Measurements from ENCODE around the gene CRAT.
A peak's percentile ranks its signal among the peaks of the same experiment; 100 is the strongest.
"Not testable (repeated sequence)": the region's sequence is repeated elsewhere in the genome, so short reads cannot be mapped to it uniquely, and the experiment has no call there.

Gene CRAT

DNA sequence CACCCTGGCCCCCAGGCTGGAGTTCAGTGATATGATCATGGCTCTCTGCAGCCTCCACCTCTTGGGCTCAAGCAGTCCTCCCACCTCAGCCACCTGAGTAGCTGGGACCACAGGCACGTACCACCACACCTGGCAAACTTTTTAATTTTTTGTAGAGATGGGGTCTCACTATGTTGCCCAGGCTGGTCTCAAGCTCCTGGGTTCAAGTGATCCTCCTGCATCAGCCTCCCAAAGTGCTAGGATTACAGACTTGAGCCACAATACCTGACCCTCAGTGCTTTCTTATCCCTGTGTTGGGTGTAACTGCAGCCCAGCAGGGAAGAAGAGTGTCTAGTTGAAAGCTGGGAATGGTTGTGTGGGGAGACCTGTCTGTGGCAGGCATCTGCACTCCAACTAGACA lies 11.5 kb upstream of the CRAT start:
- no peak for DNase-seq (ENCODE audit: low read depth)

DNA sequence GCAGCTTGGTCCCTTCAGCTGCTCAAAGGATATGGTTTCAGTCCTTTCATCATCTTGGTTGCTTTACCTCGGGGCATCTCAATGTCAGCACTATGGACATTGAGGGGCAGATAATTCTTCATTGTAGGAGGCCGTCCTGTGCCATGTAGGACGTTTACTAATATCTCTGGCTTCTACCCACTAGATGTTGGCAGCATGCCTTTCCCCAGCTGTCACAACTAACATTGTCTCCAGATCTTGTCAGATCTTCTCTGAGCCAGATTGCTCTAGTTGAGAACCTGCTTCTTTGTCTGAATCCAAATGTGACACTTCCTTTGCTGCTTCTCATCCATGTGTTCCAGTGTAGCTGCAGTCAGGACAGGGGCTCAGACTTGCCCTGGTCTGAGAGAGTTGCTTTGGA lies 10.9 kb upstream of the CRAT start:
- TF ChIP-seq, protein P1, sequence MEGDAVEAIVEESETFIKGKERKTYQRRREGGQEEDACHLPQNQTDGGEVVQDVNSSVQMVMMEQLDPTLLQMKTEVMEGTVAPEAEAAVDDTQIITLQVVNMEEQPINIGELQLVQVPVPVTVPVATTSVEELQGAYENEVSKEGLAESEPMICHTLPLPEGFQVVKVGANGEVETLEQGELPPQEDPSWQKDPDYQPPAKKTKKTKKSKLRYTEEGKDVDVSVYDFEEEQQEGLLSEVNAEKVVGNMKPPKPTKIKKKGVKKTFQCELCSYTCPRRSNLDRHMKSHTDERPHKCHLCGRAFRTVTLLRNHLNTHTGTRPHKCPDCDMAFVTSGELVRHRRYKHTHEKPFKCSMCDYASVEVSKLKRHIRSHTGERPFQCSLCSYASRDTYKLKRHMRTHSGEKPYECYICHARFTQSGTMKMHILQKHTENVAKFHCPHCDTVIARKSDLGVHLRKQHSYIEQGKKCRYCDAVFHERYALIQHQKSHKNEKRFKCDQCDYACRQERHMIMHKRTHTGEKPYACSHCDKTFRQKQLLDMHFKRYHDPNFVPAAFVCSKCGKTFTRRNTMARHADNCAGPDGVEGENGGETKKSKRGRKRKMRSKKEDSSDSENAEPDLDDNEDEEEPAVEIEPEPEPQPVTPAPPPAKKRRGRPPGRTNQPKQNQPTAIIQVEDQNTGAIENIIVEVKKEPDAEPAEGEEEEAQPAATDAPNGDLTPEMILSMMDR (IDR thresholded peaks at IDR 0.05; ENCODE audit: control insufficient read depth, extremely low read depth, insufficient read depth), result no peak
- DNase-seq (ENCODE audit: low read depth), result no peak
- H3K4me3 ChIP-seq (ENCODE audit: low read depth, low read length), result no peak overlapping the region

More for the DNA sequence above, 11.5 kb upstream of the CRAT start:
- H3K4me3 ChIP-seq (ENCODE audit: low read depth, low read length), result no peak overlapping the region
- TF ChIP-seq, protein P1 (IDR thresholded peaks at IDR 0.05; ENCODE audit: control insufficient read depth, extremely low read depth, insufficient read depth), result no peak

DNA sequence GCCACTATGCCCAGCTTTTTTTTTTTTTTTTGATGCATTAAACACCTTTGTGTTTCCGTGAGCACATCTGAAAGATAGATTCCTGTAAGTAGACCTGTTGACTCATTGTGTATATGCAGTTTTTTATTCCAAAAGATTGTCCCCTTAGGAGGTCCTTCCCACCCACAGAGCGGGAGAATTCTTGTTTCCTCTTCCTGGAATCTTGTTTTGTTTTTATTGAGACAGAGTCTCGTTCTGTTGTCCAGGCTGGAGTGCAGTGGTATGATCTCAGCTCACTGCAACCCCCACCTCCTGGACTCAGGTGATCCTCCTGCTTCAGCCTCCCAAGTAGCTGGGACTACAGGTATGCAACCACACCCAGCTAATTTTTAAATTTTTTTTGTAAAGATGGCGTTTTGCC lies 8.2 kb upstream of the CRAT start:
- no peak overlapping the region for H3K4me3 ChIP-seq (ENCODE audit: low read depth, low read length)
- no peak for DNase-seq (ENCODE audit: low read depth)
- TF ChIP-seq, protein P1 (IDR thresholded peaks at IDR 0.05; ENCODE audit: control insufficient read depth, extremely low read depth, insufficient read depth), result no peak

DNA sequence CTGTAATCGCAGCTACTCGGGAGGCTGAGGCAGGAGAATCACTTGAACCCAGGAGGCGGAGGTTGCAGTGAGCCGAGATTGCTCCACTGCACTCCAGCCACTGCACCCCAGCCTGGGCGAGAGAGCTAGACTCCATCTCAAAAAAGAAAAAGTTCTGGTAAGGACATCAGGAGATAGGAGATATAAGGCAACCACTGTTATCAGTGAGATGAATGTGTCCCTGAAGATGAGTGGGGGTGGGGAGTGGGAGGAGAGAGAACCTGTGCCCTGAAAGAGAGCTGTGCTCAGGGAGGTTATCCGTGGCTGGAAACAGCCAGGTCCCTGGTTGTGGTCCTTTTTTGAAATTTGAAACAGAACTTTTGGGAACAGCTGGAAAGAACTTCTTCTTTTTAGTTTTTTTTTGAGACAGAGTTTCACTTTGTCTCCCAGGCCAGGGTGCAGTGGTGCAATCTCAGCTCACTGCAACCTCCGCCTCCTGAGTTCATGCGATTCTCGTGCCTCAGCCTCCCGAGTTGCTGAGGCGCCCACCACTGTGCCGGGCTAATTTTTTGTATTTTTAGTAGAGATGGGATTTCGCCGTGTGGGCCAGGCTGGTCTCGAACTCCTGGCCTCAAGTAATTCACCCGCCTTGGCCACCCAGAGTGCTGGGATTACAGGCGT lies 3.2 kb upstream of the CRAT start:
- H3K4me3 ChIP-seq (ENCODE audit: low read depth, low read length), result no peak overlapping the region
- no peak for DNase-seq (ENCODE audit: low read depth)
- TF ChIP-seq, protein P1 (IDR thresholded peaks at IDR 0.05; ENCODE audit: control insufficient read depth, extremely low read depth, insufficient read depth), result no peak

DNA sequence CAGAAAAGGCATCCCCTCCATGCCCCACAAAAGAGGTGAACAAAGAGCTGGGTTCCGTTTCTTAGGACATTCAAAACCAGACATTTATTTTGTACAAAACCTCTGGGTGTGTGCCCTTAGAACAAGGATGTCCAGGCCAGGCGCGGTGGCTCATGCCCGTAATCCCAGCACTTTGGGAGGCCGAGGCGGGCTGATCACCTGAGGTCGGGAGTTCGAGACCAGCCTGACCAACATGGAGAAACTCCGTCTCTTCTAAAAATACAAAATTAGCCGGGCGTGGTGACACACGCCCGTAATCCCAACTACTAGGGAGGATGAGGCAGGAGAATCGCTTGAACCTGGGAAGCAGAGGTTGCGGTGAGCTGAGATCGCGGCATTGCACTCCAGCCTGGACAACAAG lies 1.9 kb upstream of the CRAT start:
- not testable (repeated sequence) for DNase-seq (ENCODE audit: low read depth)
- H3K4me3 ChIP-seq (ENCODE audit: low read depth, low read length), result peak overlapping the region; percentile 94

DNA sequence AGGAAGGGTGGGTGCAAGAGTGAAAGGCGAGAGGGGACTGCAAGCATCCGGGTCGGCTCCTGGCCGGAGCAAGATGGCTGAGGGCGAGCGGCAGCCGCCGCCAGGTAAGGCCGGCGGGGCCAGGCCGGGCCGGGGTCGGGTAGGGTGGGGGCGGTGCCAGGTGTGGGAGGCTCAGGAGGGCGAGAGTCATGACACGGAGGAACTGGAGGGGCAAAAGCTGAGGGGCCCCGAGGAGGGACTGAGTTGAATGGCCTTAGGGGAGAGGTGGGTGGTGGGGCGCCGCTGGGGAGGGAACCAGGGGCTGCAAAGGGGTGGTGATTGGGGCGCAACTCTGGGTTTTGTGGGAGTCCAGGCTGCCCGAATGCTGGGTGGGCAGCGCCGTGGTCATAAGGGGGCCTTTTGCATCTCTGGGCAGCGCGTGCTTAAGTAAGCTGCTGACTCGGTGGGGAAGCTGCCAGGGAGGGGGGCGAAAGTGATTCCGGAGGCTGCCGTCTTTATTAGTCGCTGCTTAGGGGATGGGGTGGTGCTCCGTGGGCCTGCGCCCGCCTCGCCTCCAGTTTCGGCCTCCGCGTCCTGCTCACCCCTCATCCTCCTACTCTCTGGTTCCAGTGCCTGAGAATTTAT lies 1.0 kb upstream of the CRAT start:
- TF ChIP-seq, protein P1 (IDR thresholded peaks at IDR 0.05; ENCODE audit: control insufficient read depth, extremely low read depth, insufficient read depth), result no peak
- no peak for DNase-seq (ENCODE audit: low read depth)

DNA sequence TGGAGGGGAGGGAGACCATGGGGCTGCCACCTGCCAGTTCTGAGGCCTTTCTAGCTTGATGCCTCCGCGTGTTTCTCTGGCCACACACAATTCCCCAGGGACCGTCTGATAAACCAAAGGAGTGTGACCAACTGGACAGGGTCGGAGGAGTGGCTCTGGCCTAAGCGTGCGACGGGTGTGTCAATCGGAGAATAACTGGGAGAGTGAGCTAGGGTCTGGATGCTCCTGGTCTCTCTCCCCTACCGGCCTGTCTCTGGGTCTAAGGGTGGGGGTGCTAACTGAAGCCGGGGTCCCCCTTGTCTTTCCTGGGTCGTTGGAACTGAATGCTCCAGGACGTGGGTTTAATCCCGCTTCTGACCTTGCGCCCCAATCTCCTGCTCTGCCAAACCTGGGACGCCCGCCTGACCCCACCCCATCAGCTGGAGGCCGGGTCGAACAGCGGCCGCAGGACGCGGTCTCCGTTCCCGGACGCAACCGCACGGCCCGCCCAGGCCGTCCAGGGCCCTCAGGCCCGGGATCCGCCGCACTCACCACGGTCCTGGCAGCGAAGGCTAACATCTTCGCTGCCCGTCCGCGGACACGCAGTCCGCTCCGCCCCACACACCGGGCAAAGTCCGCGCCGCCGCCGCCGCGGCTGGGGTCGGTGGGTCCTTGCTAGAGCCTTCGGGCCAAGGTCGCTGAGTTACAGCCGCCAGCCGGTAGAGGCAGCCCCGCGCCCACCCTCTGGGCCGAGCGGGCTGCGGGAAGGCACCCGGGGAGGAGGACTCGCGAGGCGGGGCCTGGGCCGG lies 447 bp downstream of the CRAT start:
- H3K4me3 ChIP-seq (ENCODE audit: low read depth, low read length), result peak overlapping the region; percentile 61
- TF ChIP-seq, protein P1 (IDR thresholded peaks at IDR 0.05; ENCODE audit: control insufficient read depth, extremely low read depth, insufficient read depth), result no peak
- DNase-seq (ENCODE audit: low read depth), result no peak

More for the DNA sequence above, 1.0 kb upstream of the CRAT start:
- peak overlapping the region; percentile 94 for H3K4me3 ChIP-seq (ENCODE audit: low read depth, low read length)

Data from LNCaP clone FGC (cell line).